ENCODE data around the gene GRAP2.

Gene GRAP2

GRCh38 chr22:39970742-39971141, 69.9 kb downstream of the GRAP2 start:
- DNase-seq (ENCODE audit: low read depth) = no peak
- H3K4me3 ChIP-seq (ENCODE audit: control insufficient read depth, low read depth, low read length) = no peak overlapping the region
- TF ChIP-seq CTCF (IDR thresholded peaks at IDR 0.05; ENCODE audit: control insufficient read depth, insufficient read depth, low read depth, low read length, missing control alignments) = no peak

GRCh38 chr22:39972641-39973040, 71.8 kb downstream of the GRAP2 start:
- DNase-seq (ENCODE audit: low read depth) = no peak
- no peak overlapping the region for H3K4me3 ChIP-seq (ENCODE audit: control insufficient read depth, low read depth, low read length)
- TF ChIP-seq CTCF (IDR thresholded peaks at IDR 0.05; ENCODE audit: control insufficient read depth, insufficient read depth, low read depth, low read length, missing control alignments) = no peak

GRCh38 chr22:39973656-39974055, 72.8 kb downstream of the GRAP2 start:
- no peak for DNase-seq (ENCODE audit: low read depth)
- TF ChIP-seq CTCF (IDR thresholded peaks at IDR 0.05; ENCODE audit: control insufficient read depth, insufficient read depth, low read depth, low read length, missing control alignments) = no peak
- H3K4me3 ChIP-seq (ENCODE audit: control insufficient read depth, low read depth, low read length) = no peak overlapping the region

- no peak for TF ChIP-seq CTCF (IDR thresholded peaks at IDR 0.05; ENCODE audit: control insufficient read depth, insufficient read depth, low read depth, low read length, missing control alignments)
- no peak for DNase-seq (ENCODE audit: low read depth)
- no peak overlapping the region for H3K4me3 ChIP-seq (ENCODE audit: control insufficient read depth, low read depth, low read length)
These were observed 73.2 kb downstream of the GRAP2 start for GRCh38 chr22:39974065-39974464.

- no peak for DNase-seq (ENCODE audit: low read depth)
- H3K4me3 ChIP-seq (ENCODE audit: control insufficient read depth, low read depth, low read length) = no peak overlapping the region
- no peak for TF ChIP-seq CTCF (IDR thresholded peaks at IDR 0.05; ENCODE audit: control insufficient read depth, insufficient read depth, low read depth, low read length, missing control alignments)
These were observed 78.2 kb downstream of the GRAP2 start for GRCh38 chr22:39979048-39979447.

- no peak overlapping the region for H3K4me3 ChIP-seq (ENCODE audit: control insufficient read depth, low read depth, low read length)
- no peak for TF ChIP-seq CTCF (IDR thresholded peaks at IDR 0.05; ENCODE audit: control insufficient read depth, insufficient read depth, low read depth, low read length, missing control alignments)
- no peak for DNase-seq (ENCODE audit: low read depth)
These were observed 78.6 kb downstream of the GRAP2 start for GRCh38 chr22:39979458-39979857.

GRCh38 chr22:39980596-39980995, 79.7 kb downstream of the GRAP2 start:
- TF ChIP-seq CTCF (IDR thresholded peaks at IDR 0.05; ENCODE audit: control insufficient read depth, insufficient read depth, low read depth, low read length, missing control alignments) = no peak
- DNase-seq (ENCODE audit: low read depth) = no peak

More at GRCh38 chr22:39980596-39980995, 79.7 kb downstream of the GRAP2 start:
- no peak overlapping the region for H3K4me3 ChIP-seq (ENCODE audit: control insufficient read depth, low read depth, low read length)

Data from AG09309 (cell line).